Calu3 (cell line): ENCODE measurements around the gene MCM7. TPM values are rescaled to one million over a fixed set of nuclear protein-coding genes. Genes with fewer than 3 reads are reported as not detected.

Source experiments
- BruUV-seq: library from RNA; stranded (reverse); fragments of 400-500 nt; replicated peaks from 2 replicates; lab custom pipeline; 2021; lab: Mats Ljungman, UMichigan
- CTCF ChIA-PET: fragments of 300-600 bp; sonication (Branson Sonifier 250); formaldehyde crosslinking; loops from one replicate; lab custom pipeline; 2022; ENCODE audit warnings: antibody characterized with exemption; lab: Charles Lee
- DNase-seq: peaks from one replicate; pipeline ENCODE4 v3.0.0; 2022
- H3K27ac Mint-ChIP-seq: one replicate; pipeline ENCODE4 v1.8.0; 2022; ENCODE audit warnings: mixed read lengths; ENCODE audit not compliant: unreplicated experiment
- H3K27me3 Mint-ChIP-seq: one replicate; pipeline ENCODE4 v1.8.0; 2022; ENCODE audit warnings: mixed read lengths; ENCODE audit not compliant: unreplicated experiment
- H3K36me3 Mint-ChIP-seq: one replicate; pipeline ENCODE4 v1.8.0; 2022; ENCODE audit warnings: mild to moderate bottlenecking, moderate library complexity, mixed read lengths; ENCODE audit not compliant: insufficient read depth, unreplicated experiment
- H3K4me1 Mint-ChIP-seq: one replicate; pipeline ENCODE4 v1.8.0; 2022; ENCODE audit warnings: mild to moderate bottlenecking, low read depth, mixed read lengths; ENCODE audit not compliant: unreplicated experiment
- H3K4me3 Mint-ChIP-seq: one replicate; pipeline ENCODE4 v1.8.0; 2022; ENCODE audit warnings: mild to moderate bottlenecking, low read depth, moderate library complexity, mixed read lengths; ENCODE audit not compliant: unreplicated experiment
- H3K9me3 Mint-ChIP-seq: one replicate; pipeline ENCODE4 v1.8.0; 2022; ENCODE audit warnings: low read depth, mixed read lengths; ENCODE audit not compliant: unreplicated experiment
- CTCF ChIP-seq: fragments of 200-600 bp; IDR thresholded peaks from one replicate; pipeline ENCODE4 v1.8.0; 2022; ENCODE audit warnings: antibody characterized with exemption; ENCODE audit not compliant: unreplicated experiment
- intact Hi-C: fragments of 100-400 bp; cut with micrococcal nuclease; formaldehyde crosslinking; loops from one replicate; pipeline ENCODE4 v1.10.0; 2022; ENCODE audit not compliant: unreplicated experiment
- total RNA-seq: library from RNA; stranded (reverse); gene quantifications from 2 replicates; pipeline ENCODE4 v1.2.3, GENCODE V29; 2022

MCM7 gene
- total RNA-seq, 1 experiment from 2014 or later: 122 TPM

- Mint-ChIP-seq H3K36me3 (peaks cover 20% of the 10 kb centered on the region), H3K9me3 (no peaks in the 10 kb centered on the region), H3K4me1 (peaks cover 8% of the 10 kb centered on the region), H3K4me3 (peak overlapping the region; percentile 96), H3K27me3 (no peaks in the 10 kb centered on the region), H3K27ac (no peak overlapping the region)
- no peak for TF ChIP-seq CTCF
- intact Hi-C loops: no loop called here
- DNase-seq: peak; percentile 37
- no TSS peak for BruUV-seq
- CTCF ChIA-PET: interaction anchor here (0.6 kb wide), 1 partner anchor 38 kb away, joined by 3 read pairs; no protein-coding TSS in a partner anchor
Measured at GRCh38 chr7:100119970-100120732, 19.0 kb upstream of the MCM7 start.

GRCh38 chr7:100119072-100119969 is 18.1 kb upstream of the MCM7 start, which contains the start of the genes CNPY4 and TAF6:
Gene CNPY4, plus strand, starts transcription at chr7:100119634. Its CDS starts 111 bp downstream, at chr7:100119745.
Gene TAF6, minus strand, starts transcription at chr7:100119358. Its CDS starts 5,149 bp downstream, at chr7:100114209.
- H3K27me3 Mint-ChIP-seq: no peaks in the 10 kb centered on the region
- H3K9me3 Mint-ChIP-seq: no peaks in the 10 kb centered on the region
- TF ChIP-seq CTCF: no peak
- peak within 1 kb of the TSS; percentile 96 for H3K4me3 Mint-ChIP-seq
- peak within 1 kb of the TSS; percentile 90 for H3K27ac Mint-ChIP-seq
- peaks cover 20% of the 10 kb centered on the region for H3K36me3 Mint-ChIP-seq
- H3K4me1 Mint-ChIP-seq: peaks cover 8% of the 10 kb centered on the region
- BruUV-seq: no TSS peak
- CTCF ChIA-PET: interaction anchor here (0.6 kb wide), 1 partner anchor 37 kb away, joined by 3 read pairs; no protein-coding TSS in a partner anchor
- intact Hi-C loops: no loop called here
- peak; percentile 88 for DNase-seq

- Mint-ChIP-seq H3K4me3 (peak overlapping the region; percentile 96), H3K4me1 (peaks cover 8% of the 10 kb centered on the region), H3K9me3 (no peaks in the 10 kb centered on the region), H3K27me3 (no peaks in the 10 kb centered on the region), H3K36me3 (peaks cover 20% of the 10 kb centered on the region), H3K27ac (peak overlapping the region; percentile 90)
- CTCF ChIA-PET: interaction anchor here (0.7 kb wide), 1 partner anchor 256 kb away, joined by 3 read pairs; no protein-coding TSS in a partner anchor
- TSS peak; percentile 57 for BruUV-seq
- TF ChIP-seq CTCF: no peak
- intact Hi-C loops: no loop called here
- DNase-seq: no peak
Measured at GRCh38 chr7:100118388-100119071, 17.3 kb upstream of the MCM7 start.

GRCh38 chr7:100115026-100115425 is 13.8 kb upstream of the MCM7 start:
- no TSS peak for BruUV-seq
- CTCF ChIA-PET: no interaction called here
- no peaks in the 10 kb centered on the region for H3K9me3 Mint-ChIP-seq
- no peak for DNase-seq
- no peak for TF ChIP-seq CTCF
- intact Hi-C loops: no loop called here
- peaks cover under 1% of the 10 kb centered on the region for H3K4me1 Mint-ChIP-seq
- no peak overlapping the region for H3K27ac Mint-ChIP-seq
- H3K4me3 Mint-ChIP-seq: no peak overlapping the region
- H3K36me3 Mint-ChIP-seq: peaks cover 25% of the 10 kb centered on the region
- H3K27me3 Mint-ChIP-seq: no peaks in the 10 kb centered on the region
